HG02885 (cell line): ENCODE measurements around the gene NNT.
"Not testable (repeated sequence)": the region's sequence is repeated elsewhere in the genome, so short reads cannot be mapped to it uniquely, and the experiment has no call there.

ENCODE experiments used
- ATAC-seq: cut with Tn5 transposase; IDR thresholded peaks from one replicate; pipeline ENCODE4 v1.9.1; 2021; ENCODE audit warnings: mild to moderate bottlenecking; ENCODE audit not compliant: unreplicated experiment, poor library complexity

The NNT gene

DNA sequence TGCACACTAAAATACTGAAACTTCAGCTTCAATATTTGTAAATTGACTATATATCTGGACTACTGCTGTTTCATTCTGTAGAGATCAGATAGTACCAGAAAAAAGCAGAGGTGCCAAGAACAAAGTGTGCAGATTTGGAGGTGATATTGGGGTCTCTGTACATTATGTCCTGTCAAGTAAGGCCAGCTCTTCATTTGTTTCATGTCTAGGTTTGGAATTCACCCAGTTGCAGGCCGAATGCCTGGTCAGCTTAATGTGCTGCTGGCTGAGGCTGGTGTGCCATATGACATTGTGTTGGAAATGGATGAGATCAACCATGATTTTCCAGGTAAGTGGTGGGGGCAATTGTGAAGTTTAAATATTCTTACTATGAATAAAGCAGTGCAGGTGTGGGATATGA is 96.9 kb downstream of the NNT start:
- no peak for ATAC-seq

DNA sequence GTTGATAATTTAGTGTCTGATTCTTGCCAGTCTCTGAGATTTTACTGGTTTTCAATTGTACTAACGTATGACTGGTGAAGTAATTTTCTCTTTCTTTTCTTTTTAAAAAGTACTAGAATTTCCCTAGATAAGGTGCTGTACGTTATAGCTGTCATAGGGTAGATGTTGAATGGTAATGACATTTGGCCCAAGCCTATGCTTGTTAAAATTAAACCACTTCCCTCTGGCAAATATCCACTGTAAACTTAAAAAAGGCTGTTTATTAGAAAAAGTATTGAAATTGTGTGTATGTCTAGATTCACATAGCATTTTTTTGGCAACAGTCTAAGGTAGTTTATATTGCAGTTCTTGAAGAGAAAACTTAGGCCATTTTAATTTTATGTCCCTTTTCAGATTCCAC is 97.6 kb downstream of the NNT start:
- no peak for ATAC-seq

GRCh38 chr5:43701227-43701626 is 98.2 kb downstream of the NNT start:
- no peak for ATAC-seq

GRCh38 chr5:43702293-43702692 is 99.3 kb downstream of the NNT start:
- ATAC-seq, result no peak

DNA sequence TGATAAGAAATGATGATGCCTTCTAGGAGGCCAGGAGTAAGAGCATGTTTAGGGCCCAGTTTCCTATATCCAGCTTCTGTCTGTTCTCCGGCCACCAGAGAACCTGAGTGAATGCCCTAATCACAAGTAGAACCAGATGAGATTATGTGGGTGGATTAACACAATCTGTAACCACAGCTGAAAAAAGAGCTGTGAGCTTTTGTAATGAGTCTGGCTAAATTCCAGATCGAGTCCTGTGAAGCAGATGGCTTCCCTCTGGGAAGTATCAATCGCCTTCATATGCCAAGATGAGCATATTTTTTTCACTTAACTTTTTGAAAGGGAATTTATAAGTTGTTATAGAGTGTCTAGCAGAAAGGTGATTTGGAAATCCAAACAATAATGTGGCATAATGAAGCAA is 99.8 kb downstream of the NNT start:
- no peak for ATAC-seq

- ATAC-seq, result no peak
Measured at GRCh38 chr5:43704243-43704642, 101.3 kb downstream of the NNT start.

DNA sequence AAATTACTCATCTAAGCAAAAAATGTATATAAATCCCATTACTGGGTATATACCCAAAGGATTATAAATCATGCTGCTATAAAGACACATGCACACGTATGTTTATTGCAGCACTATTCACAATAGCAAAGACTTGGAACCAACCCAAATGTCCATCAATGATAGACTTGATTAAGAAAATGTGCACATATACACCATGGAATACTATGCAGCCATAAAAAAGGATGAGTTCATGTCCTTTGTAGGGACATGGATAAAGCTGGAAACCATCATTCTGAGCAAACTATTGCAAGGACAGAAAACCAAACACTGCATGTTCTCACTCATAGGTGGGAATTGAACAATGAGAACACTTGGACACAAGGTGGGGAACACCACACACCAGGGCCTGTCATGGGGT is 103.6 kb downstream of the NNT start:
- ATAC-seq, result not testable (repeated sequence)

- ATAC-seq, result no peak
Measured at GRCh38 chr5:43711496-43711895, 108.5 kb downstream of the NNT start.

DNA sequence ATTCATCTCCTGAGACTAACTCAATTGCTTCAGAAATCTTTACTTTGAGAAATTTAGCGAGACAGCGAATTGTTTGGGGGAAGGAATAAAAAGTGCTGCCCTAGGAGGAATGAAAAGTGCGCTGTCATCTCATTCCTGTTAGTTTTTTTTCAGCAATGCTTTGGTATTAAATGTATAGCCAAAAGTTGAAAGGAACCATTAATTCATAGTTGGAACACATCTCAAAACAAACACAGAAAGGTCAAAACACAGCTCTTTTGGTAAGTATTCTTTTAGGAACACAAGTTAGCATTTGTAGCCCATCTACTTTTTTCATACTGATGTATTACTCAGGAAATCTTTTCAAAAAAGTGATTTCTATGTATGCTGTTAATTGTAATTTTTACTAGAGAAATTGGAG is 109.1 kb downstream of the NNT start:
- no peak for ATAC-seq

- ATAC-seq, result not testable (repeated sequence)
Measured at GRCh38 chr5:43719783-43720182, 116.8 kb downstream of the NNT start.

DNA sequence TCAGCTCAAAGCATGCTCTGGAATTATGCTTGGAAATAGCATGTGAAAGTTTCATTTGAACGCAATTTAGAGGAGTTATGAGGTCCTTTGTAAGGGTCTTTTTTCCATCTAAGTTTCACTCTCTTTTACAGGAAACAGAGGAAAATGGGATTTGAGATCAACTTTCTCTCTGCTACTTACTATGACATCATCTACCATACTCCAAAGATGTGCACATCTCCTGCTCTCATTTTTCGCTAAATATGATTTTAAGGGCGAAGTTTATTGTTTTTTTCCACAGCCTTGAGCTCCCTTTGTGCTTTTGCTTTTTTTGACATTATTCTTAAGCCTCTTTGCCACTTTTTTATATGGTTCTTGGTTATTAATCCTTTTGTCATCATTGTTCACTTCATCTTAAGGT is 125.6 kb downstream of the NNT start:
- ATAC-seq, result no peak

GRCh38 chr5:43729846-43730478 is 127.0 kb downstream of the NNT start:
- peak; percentile 49 for ATAC-seq

DNA sequence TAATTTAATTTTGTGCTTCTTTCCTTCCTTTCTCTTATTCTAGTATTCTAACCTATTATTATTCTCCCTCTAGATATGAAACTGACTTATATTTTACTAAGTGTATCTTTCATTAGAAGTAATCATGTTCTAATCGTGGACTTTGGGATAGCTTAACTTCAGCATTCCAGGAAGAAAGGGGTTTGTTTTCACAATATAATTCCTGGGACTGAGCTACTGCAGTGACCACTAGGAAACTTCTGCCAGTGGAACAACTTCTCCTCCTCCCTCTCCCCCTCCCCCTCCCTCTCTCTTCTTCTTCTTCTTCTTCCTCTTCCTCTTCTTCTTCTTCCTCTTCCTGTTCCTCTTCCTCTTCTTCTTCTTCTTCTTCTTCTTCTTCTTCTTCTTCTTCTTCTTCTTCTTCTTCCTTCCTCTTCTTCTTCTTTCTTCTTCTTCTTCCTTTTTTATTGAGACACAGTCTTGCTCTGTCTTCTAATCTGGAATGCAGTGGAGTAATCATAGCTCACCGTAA is 127.9 kb downstream of the NNT start:
- ATAC-seq, result no peak

DNA sequence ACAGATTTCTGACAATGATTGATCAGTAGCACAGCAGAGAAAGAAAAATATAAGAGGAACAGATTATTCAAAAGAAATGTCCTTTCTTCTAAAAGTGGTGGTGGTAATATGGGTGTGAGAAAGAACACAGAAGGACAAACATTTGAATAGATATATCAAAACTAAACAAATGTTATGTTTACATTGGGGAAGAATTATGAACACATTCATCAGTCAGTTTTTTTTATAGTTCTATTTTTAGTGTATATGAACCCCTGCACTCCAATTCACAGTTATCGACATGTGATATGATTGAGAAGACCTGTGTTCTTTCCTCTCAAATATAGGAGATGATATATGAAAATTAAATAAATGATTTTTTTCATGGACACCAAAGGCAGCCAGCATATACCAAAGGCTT is 128.6 kb downstream of the NNT start:
- ATAC-seq, result no peak

DNA sequence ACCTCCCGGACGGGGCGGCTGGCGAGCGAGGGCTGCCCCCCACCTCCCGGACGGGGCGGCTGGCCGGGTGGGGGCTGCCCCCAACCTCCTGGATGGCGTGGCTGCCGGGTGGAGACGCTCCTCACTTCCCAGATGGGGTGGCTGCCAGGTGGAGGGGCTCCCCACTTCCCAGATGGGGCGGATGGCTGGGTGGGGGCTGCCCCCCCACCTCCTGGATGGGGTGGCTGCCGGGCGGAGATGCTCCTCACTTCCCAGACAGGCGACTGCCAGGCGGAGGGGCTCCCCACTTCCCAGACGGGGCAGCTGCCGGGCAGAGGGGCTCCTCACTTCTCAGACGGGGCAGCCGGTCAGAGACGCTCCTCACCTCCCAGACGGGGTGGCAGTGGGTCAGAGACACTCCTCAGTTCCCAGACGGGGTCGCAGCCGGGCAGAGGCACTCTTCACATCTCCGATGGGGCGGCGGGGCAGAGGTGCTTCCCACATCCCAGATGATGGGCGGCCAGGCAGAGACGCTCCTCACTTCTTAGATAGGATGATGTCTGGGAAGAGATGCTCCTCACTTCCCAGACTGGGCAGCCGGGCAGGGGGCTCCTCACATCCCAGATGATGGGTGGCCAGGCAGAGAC is 143.1 kb downstream of the NNT start:
- ATAC-seq, result not testable (repeated sequence)

DNA sequence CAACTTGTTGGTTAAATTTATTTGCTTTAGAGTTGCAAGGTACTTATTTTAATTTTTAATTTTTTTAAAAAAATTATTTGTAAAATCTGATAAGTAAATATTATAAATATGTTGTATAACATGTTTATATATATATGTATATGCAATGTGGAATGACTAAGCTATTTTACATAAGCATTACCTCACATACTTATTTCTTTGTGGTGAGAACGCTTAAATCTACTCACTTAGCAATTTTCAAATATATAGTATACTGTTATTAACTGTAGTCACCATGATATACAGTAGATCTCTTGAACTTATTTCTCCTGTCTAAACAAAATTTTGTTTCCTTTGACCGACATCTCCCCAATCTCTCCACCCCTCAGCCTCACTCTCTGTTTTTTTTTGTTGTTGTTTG is 147.8 kb downstream of the NNT start:
- ATAC-seq, result no peak

- ATAC-seq, result no peak
Measured at GRCh38 chr5:43753069-43753468, 150.1 kb downstream of the NNT start.
